Heart left ventricle (tissue), 13 donors: ENCODE results near the gene PLCL1.
"Not testable (repeated sequence)": the region's sequence is repeated elsewhere in the genome, so short reads cannot be mapped to it uniquely, and the experiment has no call there.

ENCODE experiments used
- CTCF ChIP-seq, 12 donors: fragments of 200-600 bp; sonication (generic) in 4 of 12; IDR thresholded peaks; one replicate each; pipeline versions ENCODE4 v1.5.0 to v1.8.0; 2018 to 2022; ENCODE audit warnings: antibody characterized with exemption in 12 of 12, mild to moderate bottlenecking in 5 of 12
- POLR2A ChIP-seq, 2 donors: fragments of 450-650 bp; IDR thresholded peaks; one replicate each; pipeline ENCODE4 v1.6.1; 2017; ENCODE audit warnings: antibody characterized with exemption in 2 of 2, mild to moderate bottlenecking in 2 of 2, moderate library complexity in 2 of 2
- donor health status: ischemic (EF 13 %, LVEDD 7.1; RV severe dilation, severe dysfunction).
- donor health status: DM: no; HTN: yes; CAD: no.
- donor health status: DM: no; HTN: no; CAD: no.
- donor health status: ischemic (EF 25% LVEDD 6.9; RV normal size, moderate dysfunction).
- donor health status: ischemic (EF 25% LVEDD 5.7; RV mildly dilated, moderate dysfunction).
- donor health status: ischemic (EF 35%, LVEDD 5.7; RV mildly dilated, moderate dysfunction).
- donor health status: nonischemic (EF 11% LVEDD 7.7; RV severe dilation, severe dysfunction).
- donor health status: DM: yes; HTN: yes; CAD: no.
- donor health status: PGD.
- donor health status: ischemic (EF 29% LVEDD 5.4; RV normal size, mild dysfunction).
- donor health status: nonischemic (EF 23%, LVEDD 6.1; RV moderate dilation, normal function).

GRCh38 chr2:198196556-198196955, 392.2 kb downstream of the PLCL1 start:
- not testable (repeated sequence) for TF ChIP-seq CTCF, POLR2A (IDR thresholded peaks at IDR 0.05)
